ENCODE measurements around the gene ERC2.

ERC2 gene

DNA sequence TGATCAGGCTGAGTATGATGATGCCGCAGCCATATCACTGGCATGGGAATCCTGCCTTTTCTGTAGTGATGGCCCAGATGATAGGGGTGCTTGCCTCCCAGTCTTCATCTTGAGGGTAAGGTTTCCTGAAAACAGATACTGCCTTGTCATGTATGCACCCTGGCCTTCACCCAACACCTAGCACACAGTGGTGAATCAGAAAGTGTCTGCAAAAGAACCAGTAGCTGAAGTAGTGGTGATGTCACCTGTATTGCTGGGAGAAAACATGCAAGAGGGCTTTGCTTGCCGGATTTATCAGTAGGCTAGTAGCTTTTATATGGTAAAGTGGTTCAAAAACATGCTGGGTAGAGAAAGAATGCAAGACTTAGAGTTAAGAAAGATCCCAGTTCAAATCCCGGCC lies 561.4 kb downstream of the ERC2 start (continued):
- TF ChIP-seq ZNF140 (tag by site-specific recombination; IDR thresholded peaks at IDR 0.05) = no peak
- TF ChIP-seq, protein P1, sequence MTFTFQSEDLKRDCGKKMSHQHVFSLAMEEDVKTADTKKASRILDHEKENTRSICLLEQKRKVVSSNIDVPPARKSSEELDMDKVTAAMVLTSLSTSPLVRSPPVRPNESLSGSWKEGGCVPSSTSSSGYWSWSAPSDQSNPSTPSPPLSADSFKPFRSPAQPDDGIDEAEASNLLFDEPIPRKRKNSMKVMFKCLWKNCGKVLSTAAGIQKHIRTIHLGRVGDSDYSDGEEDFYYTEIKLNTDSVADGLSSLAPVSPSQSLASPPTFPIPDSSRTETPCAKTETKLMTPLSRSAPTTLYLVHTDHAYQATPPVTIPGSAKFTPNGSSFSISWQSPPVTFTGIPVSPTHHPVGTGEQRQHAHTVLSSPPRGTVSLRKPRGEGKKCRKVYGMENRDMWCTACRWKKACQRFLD (tag by site-specific recombination; IDR thresholded peaks at IDR 0.05) = no peak
- TF ChIP-seq ZNF548 (tag by site-specific recombination; IDR thresholded peaks at IDR 0.05) = no peak
- TF ChIP-seq, protein P2, sequence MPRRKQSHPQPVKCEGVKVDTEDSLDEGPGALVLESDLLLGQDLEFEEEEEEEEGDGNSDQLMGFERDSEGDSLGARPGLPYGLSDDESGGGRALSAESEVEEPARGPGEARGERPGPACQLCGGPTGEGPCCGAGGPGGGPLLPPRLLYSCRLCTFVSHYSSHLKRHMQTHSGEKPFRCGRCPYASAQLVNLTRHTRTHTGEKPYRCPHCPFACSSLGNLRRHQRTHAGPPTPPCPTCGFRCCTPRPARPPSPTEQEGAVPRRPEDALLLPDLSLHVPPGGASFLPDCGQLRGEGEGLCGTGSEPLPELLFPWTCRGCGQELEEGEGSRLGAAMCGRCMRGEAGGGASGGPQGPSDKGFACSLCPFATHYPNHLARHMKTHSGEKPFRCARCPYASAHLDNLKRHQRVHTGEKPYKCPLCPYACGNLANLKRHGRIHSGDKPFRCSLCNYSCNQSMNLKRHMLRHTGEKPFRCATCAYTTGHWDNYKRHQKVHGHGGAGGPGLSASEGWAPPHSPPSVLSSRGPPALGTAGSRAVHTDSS (tag by site-specific recombination; IDR thresholded peaks at IDR 0.05) = no peak
- no peak for TF ChIP-seq ZNF777 (tag by site-specific recombination; IDR thresholded peaks at IDR 0.05; ENCODE audit: borderline replicate concordance)

DNA sequence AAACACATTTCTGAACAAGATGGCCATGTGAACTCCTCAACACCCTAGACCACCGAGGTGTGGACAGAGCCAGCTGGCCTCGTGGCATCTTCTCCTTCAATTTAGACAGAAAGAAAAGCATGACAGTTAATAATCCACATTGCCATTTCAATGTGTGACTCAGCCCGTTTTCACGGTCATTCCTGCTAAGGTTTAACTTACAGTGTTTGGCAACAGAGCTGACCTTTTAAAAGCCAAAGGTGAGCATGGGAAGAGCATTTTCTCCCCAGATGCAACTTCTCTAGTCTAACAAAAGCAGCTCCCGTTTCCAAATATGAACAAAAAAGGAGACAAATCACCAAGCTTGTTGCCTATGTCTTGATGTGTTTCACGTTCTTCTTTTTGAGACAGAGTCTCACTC lies 563.6 kb downstream of the ERC2 start:
- ChIA-PET CTCF (no interaction called here), POLR2A (no interaction called here)
- no peak overlapping the region for H3K4me3 ChIP-seq (ENCODE audit: low read depth, low read length)

DNA sequence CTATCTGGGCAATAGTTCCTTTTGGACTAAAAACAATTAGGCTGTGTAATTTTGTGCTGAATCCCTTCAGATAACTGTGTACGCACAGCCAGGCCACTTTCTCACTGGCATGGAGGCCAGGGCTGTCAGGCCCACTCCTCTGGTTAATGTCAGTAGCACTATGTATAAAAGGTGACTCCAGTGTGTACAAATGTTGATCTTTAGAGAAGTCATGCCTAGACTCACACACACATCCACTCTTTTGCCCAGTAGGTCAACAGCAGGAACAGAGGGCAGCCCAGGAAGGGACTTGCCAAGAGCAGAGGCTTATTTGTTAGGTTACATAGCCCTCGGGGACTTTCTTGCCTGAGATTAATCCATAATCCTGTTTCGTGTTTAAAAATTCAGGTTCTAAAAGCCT lies 564.6 kb downstream of the ERC2 start:
- no peak overlapping the region for H3K27ac ChIP-seq (ENCODE audit: extremely low read depth, low read depth, low read length)
- H3K4me1 ChIP-seq (ENCODE audit: control insufficient read depth, insufficient read depth, low read length) = no peaks in the 10 kb centered on the region
- H3K4me3 ChIP-seq (ENCODE audit: low read depth, low read length) = no peak overlapping the region
- TF ChIP-seq ZNF560 (tag by site-specific recombination; IDR thresholded peaks at IDR 0.05; ENCODE audit: borderline replicate concordance) = no peak
- TF ChIP-seq, protein P3, sequence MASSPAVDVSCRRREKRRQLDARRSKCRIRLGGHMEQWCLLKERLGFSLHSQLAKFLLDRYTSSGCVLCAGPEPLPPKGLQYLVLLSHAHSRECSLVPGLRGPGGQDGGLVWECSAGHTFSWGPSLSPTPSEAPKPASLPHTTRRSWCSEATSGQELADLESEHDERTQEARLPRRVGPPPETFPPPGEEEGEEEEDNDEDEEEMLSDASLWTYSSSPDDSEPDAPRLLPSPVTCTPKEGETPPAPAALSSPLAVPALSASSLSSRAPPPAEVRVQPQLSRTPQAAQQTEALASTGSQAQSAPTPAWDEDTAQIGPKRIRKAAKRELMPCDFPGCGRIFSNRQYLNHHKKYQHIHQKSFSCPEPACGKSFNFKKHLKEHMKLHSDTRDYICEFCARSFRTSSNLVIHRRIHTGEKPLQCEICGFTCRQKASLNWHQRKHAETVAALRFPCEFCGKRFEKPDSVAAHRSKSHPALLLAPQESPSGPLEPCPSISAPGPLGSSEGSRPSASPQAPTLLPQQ (tag by site-specific recombination; IDR thresholded peaks at IDR 0.05) = no peak
- no peak for TF ChIP-seq ZNF768 (tag by site-specific recombination; IDR thresholded peaks at IDR 0.05)
- TF ChIP-seq, protein P4, sequence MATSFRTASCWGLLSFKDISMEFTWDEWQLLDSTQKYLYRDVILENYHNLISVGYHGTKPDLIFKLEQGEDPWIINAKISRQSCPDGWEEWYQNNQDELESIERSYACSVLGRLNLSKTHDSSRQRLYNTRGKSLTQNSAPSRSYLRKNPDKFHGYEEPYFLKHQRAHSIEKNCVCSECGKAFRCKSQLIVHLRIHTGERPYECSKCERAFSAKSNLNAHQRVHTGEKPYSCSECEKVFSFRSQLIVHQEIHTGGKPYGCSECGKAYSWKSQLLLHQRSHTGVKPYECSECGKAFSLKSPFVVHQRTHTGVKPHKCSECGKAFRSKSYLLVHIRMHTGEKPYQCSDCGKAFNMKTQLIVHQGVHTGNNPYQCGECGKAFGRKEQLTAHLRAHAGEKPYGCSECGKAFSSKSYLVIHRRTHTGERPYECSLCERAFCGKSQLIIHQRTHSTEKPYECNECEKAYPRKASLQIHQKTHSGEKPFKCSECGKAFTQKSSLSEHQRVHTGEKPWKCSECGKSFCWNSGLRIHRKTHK (tag by site-specific recombination; IDR thresholded peaks at IDR 0.05) = no peak
- no peak for TF ChIP-seq ZNF433 (tag by site-specific recombination; IDR thresholded peaks at IDR 0.05; ENCODE audit: low read depth)
- no peak for TF ChIP-seq ZNF658 (tag by site-specific recombination; IDR thresholded peaks at IDR 0.05)
- TF ChIP-seq ZNF843 (tag by site-specific recombination; IDR thresholded peaks at IDR 0.05) = no peak
- H3K9me3 ChIP-seq (ENCODE audit: control insufficient read depth, insufficient read depth, low read depth, low read length) = no peaks in the 10 kb centered on the region
- CTCF ChIA-PET = no interaction called here
- H3K36me3 ChIP-seq (ENCODE audit: control insufficient read depth in 2 of 2, insufficient read depth in 1 of 2, low read length in 2 of 2) = no peaks in the 10 kb centered on the region
- POLR2A ChIA-PET = no interaction called here

More for the DNA sequence above, 563.6 kb downstream of the ERC2 start:
- TF ChIP-seq ZNF785 (tag by site-specific recombination; IDR thresholded peaks at IDR 0.05) = no peak
- TF ChIP-seq ZBTB48 (tag by site-specific recombination; IDR thresholded peaks at IDR 0.05) = no peak
- no peak for TF ChIP-seq ZNF610 (tag by site-specific recombination; IDR thresholded peaks at IDR 0.05; ENCODE audit: borderline replicate concordance)
- TF ChIP-seq ZNF701 (tag by site-specific recombination; IDR thresholded peaks at IDR 0.05) = no peak
- no peak for TF ChIP-seq ZSCAN16 (tag by site-specific recombination; IDR thresholded peaks at IDR 0.05)
- no peak for TF ChIP-seq ZXDB (tag by site-specific recombination; IDR thresholded peaks at IDR 0.05)
- no peak for TF ChIP-seq ZNF274 (IDR thresholded peaks at IDR 0.05; ENCODE audit: low read length)
- TF ChIP-seq ZNF274 (tag by site-specific recombination; IDR thresholded peaks at IDR 0.05; ENCODE audit: borderline replicate concordance) = no peak
- no peak for TF ChIP-seq ZNF600 (tag by site-specific recombination; IDR thresholded peaks at IDR 0.05)
- no peak for TF ChIP-seq REPIN1 (tag by site-specific recombination; IDR thresholded peaks at IDR 0.05; ENCODE audit: low read depth)
- TF ChIP-seq, protein P5, sequence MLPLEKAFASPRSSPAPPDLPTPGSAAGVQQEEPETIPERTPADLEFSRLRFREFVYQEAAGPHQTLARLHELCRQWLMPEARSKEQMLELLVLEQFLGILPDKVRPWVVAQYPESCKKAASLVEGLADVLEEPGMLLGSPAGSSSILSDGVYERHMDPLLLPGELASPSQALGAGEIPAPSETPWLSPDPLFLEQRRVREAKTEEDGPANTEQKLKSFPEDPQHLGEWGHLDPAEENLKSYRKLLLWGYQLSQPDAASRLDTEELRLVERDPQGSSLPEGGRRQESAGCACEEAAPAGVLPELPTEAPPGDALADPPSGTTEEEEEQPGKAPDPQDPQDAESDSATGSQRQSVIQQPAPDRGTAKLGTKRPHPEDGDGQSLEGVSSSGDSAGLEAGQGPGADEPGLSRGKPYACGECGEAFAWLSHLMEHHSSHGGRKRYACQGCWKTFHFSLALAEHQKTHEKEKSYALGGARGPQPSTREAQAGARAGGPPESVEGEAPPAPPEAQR (tag by site-specific recombination; IDR thresholded peaks at IDR 0.05) = no peak
- Histone ChIP-seq H3K36me3 (ENCODE audit: control insufficient read depth in 2 of 2, insufficient read depth in 1 of 2, low read length in 2 of 2) (no peaks in the 10 kb centered on the region), H3K4me1 (ENCODE audit: control insufficient read depth, insufficient read depth, low read length) (no peaks in the 10 kb centered on the region), H3K27ac (ENCODE audit: extremely low read depth, low read depth, low read length) (no peak overlapping the region), H3K9me3 (ENCODE audit: control insufficient read depth, insufficient read depth, low read depth, low read length) (no peaks in the 10 kb centered on the region)

All from HEK293 (cell line).